GM21529 (cell line): ENCODE measurements around the gene COL23A1.
"Not testable (repeated sequence)": the region's sequence is repeated elsewhere in the genome, so short reads cannot be mapped to it uniquely, and the experiment has no call there.

ENCODE experiments used
- ATAC-seq: cut with Tn5 transposase; IDR thresholded peaks from one replicate; pipeline ENCODE4 v1.9.1; 2021; ENCODE audit not compliant: unreplicated experiment

The COL23A1 gene

GRCh38 chr5:178332210-178332641 is 258.0 kb downstream of the COL23A1 start:
- no peak for ATAC-seq

GRCh38 chr5:178331491-178331996 is 258.6 kb downstream of the COL23A1 start:
- no peak for ATAC-seq

DNA sequence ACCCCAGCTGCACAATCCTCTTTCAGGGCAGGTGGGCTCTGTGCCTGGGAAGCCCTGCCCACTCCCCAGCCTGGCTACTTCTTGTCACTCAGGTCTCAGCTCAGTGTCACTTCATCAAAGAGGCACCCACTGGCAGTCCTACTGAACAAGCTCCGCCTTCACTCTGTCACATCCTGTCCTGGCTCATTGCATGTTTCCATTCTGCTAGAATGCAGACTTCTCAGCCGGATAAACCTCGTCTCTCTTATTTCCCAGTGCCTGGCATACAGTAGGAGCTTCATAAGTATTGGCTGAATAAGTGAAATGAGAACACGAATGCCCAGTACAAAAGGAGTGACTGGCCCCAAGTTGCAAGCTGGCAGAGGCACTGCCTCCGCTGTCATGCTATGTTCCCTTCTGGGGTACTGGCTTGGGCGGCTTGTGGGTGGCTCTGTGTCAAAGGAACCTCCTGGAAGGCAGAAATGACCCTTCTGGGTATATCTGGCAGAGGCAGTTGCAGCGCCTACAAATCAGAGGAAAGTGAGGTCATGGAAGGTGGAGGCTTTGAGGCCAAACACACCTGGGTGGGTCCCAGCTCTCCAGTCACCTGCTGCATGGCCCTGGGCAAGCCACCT is 259.3 kb downstream of the COL23A1 start:
- ATAC-seq, result no peak

- no peak for ATAC-seq
Observed at GRCh38 chr5:178328826-178329730, 261.1 kb downstream of the COL23A1 start.

- no peak for ATAC-seq
Observed at GRCh38 chr5:178327931-178328711, 262.1 kb downstream of the COL23A1 start.

DNA sequence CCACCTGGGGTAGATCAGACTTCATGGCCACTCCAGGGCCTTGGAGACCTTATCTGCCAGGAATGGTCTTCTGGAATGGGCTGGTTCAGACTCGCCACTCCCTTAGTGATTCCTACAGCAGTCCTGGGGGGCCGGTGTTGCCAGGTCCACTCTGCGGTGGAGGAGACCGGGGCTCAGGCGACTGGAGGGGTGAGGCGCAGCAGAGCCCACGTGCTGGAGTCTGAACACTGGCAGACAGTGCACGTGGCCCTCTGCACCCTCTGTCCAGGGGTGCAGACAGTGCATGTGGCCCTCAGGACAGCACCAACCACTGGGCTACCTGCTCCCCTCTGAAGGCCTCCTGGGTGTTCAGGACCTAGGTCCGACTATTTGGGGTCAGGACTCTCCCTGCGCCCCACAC is 262.7 kb downstream of the COL23A1 start:
- no peak for ATAC-seq

DNA sequence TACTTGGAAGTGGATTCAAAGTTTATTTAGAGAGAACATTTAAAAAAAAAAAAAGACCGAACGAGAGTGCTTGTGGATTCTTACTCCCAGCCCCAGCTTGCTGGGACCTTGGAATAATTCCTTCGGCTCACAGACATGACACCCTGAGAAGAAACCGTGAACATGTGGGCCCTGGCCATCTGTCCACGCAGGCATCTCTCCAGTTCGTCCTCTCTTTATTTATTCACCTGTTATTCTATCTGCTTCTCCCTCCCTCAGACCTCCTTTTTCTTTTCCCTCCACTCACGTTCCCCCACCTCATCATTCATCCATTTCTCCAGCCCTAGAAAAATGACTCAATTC is 263.8 kb downstream of the COL23A1 start:
- ATAC-seq, result no peak

DNA sequence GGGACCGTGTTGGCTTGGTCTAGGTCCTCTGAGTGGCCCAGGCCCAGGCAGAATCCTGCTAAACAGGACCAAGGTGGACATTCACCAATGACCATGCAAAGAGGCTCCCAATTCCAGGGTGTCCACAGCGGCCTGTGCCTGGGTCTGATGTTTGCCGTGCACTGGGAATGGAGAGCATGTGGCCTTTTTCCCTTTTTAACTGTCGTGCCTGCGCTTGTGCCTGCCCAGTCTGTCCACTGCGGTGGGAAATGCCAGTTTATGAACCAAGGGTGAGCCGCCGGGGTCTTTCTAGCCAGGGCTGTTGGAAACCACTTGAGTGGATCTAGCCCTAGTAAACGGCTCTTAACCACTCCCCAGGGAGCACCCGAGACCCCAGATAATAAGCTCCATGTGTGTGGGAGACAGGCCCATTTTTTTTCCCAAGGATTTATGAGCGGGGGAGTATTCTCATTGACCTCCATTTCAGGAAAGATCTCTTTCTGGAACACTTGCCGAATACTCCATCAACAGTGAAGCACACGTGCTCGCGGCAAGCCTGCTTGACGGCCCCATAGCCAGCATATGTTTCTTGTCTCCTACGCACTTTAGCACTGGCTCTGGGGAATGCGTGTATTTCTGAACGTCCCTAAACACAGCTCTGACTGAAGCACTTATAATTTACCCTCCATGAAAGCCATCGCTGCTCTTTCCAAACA is 264.4 kb downstream of the COL23A1 start:
- no peak for ATAC-seq

GRCh38 chr5:178325311-178325678 is 264.9 kb downstream of the COL23A1 start:
- ATAC-seq, result no peak

- ATAC-seq, result peak; percentile 77
Observed at GRCh38 chr5:178324481-178325310, 265.5 kb downstream of the COL23A1 start.

GRCh38 chr5:178323961-178324360 is 266.2 kb downstream of the COL23A1 start:
- ATAC-seq, result peak; percentile 60

- ATAC-seq, result no peak
Observed at GRCh38 chr5:178323541-178323865, 266.7 kb downstream of the COL23A1 start.

DNA sequence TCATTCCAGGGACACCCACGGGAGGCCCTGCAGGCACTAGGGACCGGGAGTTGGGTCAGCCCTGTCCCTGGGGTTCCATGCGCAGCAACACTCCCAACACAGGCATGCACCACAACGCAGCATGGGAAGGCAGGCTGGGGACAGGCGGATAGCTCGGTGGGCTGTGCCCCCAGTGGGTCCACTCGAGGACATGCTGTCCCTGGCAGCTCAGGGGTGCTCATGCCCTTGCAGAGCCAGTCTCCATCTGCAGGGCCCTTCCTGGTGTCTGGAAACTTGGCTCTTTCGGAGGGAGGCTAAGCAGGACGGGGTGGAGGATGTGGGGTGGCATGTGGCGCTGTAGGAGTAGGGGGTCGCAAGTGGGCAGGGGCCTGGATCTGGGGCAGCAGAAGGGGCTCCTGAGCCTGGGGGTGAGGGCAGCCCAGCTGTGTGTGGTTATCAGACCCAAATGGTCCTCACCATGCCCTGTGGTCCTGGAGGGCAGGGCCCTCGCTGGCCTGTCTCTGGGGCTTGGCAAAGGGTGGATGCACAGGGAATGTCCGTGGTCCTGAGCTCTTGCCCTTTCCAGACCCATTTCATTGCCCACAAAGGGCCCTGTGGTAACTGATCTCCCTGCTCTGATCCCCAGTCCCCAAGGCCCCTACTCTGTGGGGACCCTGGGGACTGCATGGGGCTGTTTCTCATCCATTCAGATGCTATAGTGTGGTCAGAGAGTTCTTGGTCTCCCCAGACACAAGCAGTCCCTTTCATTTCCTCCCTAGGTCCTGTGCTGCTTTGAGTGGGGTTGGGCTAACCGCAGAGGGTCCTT is 267.3 kb downstream of the COL23A1 start:
- peak; percentile 44 for ATAC-seq

DNA sequence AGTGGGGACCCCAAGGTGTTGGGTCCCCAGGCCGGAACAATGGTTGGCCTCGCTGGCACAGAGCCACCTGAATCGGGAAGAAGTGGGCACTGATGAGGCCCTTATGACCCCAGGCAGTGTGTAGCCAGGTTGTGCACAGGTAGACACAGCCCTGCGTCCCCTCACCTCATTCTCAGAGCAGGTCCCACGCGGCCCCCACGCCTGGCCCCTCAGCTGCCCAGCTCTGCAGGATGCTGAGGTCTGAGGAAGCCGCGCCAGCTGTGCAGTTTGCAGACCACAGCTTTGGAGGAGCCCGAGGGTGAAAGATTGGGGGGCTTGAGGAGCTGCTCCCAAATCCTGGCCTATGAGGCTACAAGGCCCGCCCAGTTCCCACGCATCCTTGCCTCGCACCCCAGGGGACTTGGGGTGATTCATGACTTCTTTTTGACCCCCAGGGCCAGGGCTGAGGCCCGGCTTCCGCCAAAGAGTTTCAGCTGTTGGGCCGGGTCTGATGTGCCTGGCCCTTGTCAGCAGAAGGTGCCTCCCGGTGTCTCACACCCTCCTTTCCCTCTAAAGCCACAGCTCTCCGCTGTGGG is 269.8 kb downstream of the COL23A1 start:
- ATAC-seq, result no peak

GRCh38 chr5:178319541-178320041 is 270.6 kb downstream of the COL23A1 start:
- no peak for ATAC-seq

DNA sequence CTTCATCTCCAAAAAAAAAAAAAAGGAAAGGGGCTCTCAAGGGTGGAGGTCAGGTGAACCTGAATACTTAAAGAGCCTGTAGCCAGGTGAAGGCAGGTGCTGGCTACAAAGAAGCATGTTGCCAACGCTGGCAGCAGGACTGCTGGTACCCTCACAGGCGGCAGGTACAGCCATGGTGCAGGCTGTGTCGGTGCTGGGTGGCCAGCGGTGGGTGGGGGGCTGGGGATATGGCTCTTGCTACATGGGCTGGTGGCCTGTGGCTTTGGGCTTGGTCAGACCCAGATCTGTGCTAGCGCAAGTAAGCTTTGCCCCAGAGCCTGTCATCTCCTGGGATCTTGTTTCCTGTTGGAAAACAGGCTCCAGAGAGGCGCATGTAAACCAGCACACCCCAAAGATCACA is 271.3 kb downstream of the COL23A1 start:
- no peak for ATAC-seq

DNA sequence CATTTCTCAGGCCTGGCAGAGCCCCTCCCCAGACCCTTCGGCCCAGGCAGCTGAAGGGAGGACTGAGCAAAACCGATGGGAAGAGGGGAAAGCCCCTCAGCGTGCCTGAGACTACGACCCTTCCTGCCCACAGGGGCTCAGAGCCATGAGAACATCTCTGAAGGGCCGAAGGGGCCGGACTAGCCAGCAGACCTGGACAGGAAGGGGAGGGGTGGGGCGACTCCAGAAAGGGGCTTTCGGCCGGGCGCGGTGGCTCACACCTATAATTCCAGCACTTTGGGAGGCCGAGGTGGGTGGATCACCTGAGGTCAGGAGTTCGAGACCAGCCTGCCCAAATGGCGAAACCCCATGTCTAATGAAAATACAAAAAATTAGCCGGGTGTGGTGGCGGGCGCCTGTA is 271.8 kb downstream of the COL23A1 start:
- ATAC-seq, result no peak

DNA sequence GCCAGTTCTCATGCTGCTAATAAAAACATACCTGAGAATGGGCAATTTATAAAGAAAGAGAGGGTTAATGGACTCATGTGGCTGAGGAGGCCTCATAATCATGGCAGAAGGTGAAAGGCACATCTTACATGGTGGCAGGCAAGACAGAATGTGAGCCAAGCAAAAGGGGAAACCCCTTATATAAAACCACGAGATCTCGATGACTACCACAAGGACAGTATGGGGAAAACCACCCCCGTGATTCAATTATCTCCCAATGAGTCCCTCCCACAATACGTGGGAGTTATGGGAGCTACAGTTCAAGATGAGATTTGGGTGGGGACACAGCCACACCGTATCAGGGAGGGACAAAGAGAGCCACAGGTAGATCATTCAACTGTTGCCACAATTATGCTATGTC is 272.5 kb downstream of the COL23A1 start:
- ATAC-seq, result not testable (repeated sequence)
